Transverse colon (tissue), 4 donors: Measurements from ENCODE around the gene FIS1. TPM values are rescaled to one million over a fixed set of nuclear protein-coding genes. Genes with fewer than 3 reads are reported as not detected.

Experiments
- DNase-seq: peaks from one replicate; pipeline ENCODE4 v3.0.0-alpha.2; 2019
- H3K27ac ChIP-seq, 4 donors: fragments of 200-600 bp; sonication (generic); 2 replicates each; pipeline ENCODE4 v1.5.1; 2016 to 2018; ENCODE audit warnings: inconsistent platforms in 4 of 4
- H3K27me3 ChIP-seq: fragments of 200-600 bp; sonication (generic); 2 replicates; pipeline ENCODE4 v1.5.1; 2017; ENCODE audit warnings: inconsistent platforms
- H3K36me3 ChIP-seq, 4 donors: fragments of 200-600 bp; sonication (generic); 2 replicates each; pipeline ENCODE4 v1.5.1; 2017 to 2019; ENCODE audit warnings: inconsistent platforms in 4 of 4
- H3K4me1 ChIP-seq, 4 donors: fragments of 200-600 bp; sonication (generic); 2 replicates each; pipeline ENCODE4 v1.5.1; 2017 to 2020; ENCODE audit warnings: inconsistent platforms in 4 of 4
- H3K4me3 ChIP-seq, 4 donors: fragments of 200-600 bp; sonication (generic); 1 replicate in 1 of 4; 2 replicates in 3 of 4; pipeline versions ENCODE4 v1.5.1 to v1.6.1; 2017 to 2019; ENCODE audit warnings: inconsistent platforms in 4 of 4
- H3K9me3 ChIP-seq, 2 donors: fragments of 200-600 bp; sonication (generic); 2 replicates each; pipeline ENCODE4 v1.5.1; 2017 to 2019; ENCODE audit warnings: inconsistent platforms in 2 of 2
- EP300 ChIP-seq: sonication (generic); formaldehyde crosslinking; IDR thresholded peaks from one replicate; pipeline ENCODE4 v1.6.1; 2017; ENCODE audit warnings: antibody characterized with exemption, low read depth
- POLR2A ChIP-seq: fragments of 450-650 bp; IDR thresholded peaks from one replicate; pipeline ENCODE4 v1.6.1; 2016; ENCODE audit warnings: antibody characterized with exemption, mild to moderate bottlenecking, moderate library complexity
- POLR2AphosphoS5 ChIP-seq, 3 donors: sonication (generic); formaldehyde crosslinking; IDR thresholded peaks; one replicate each; pipeline ENCODE4 v1.6.1; 2016; ENCODE audit warnings: antibody characterized with exemption in 3 of 3
- WGBS, 2 donors: methylation state at CpG; one replicate each; pipeline ENCODE4 v1.1.5; 2018; ENCODE audit warnings: low coverage in 1 of 2; 5-methylcytosine and 5-hydroxymethylcytosine counted together
- in situ Hi-C, 4 donors: fragments of 200-750 bp; cut with MboI; loops; one replicate each; pipeline versions ENCODE4 v1.15.0 to v1.15.1; 2017; ENCODE audit warnings: low sequenced_read_pairs in 3 of 4, low pct_ligation_motif_present in 1 of 4, low pct_unique_long_range_greater_than_20kb in 1 of 4
- intact Hi-C: fragments of 100-400 bp; cut with DNase I; formaldehyde crosslinking; loops from one replicate; pipeline ENCODE4 v1.15.1; 2023; ENCODE audit warnings: low total_unique reads
- total RNA-seq, 4 donors: library from RNA; depleted of rRNA; stranded (reverse); fragments of >200 nt; gene quantifications; one replicate each; pipeline ENCODE4 v1.1.0, GENCODE V29; 2016
- TF ChIP-seq, protein P1 (sequence below), 5 experiments: fragments of 200-600 bp in 3 of 5; fragments of 450-650 bp in 2 of 5; sonication (generic) in 3 of 5; IDR thresholded peaks; 1 replicate in 2 of 5; 2 replicates in 3 of 5; pipeline ENCODE4 v1.5.1; 2016 to 2017; ENCODE audit warnings: antibody characterized with exemption in 5 of 5, inconsistent platforms in 3 of 5, mild to moderate bottlenecking in 2 of 5, moderate library complexity in 1 of 5

FIS1 gene
- total RNA-seq, 4 donors from 2014 or later, result 159 to 261 (median 187) TPM

DNA sequence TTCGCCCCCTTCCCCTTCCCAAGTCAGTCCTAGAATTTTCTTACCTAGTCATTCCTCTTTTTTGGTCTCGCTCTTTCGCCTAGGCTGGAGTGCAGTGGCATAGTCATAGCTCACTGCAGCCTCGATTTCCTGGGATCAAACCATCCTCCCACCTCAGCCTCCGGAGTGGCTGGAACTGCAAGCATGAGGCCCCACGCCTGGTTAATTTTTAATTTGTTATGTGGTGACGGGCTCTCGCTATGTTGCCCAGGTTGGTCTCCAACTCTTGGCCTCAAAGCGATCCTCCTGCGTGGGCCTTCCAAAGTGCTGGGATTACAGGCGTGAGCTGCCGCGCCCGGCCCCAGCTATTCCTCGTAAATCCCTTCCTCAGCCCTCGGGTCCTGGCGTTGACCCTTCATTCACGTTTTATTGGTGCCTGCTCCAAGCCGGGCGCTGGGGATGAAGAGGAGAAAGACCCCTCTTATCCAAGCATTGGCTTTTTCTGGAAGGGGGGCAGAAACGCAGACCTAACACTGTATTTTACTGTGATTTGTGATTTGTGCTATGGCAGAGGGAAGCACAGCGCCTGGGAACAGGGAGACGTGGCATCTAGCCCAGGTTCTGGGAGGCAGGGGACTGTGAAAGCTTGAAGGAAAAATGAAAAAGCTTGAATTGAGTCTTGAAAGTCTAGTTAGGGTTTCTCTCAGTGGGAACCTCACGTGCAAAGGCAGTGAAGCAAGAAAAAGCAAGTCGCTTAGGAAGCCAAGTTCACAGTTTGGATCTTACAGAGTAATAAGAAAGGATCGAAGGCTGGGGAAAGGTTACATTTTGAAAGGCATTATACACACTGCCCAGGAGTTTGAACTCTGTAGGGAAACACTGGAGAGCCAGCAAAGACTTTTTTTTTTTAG, 26.4 kb downstream of the FIS1 start:
- in situ Hi-C loops (no loop called here), intact Hi-C loops (no loop called here)
- no peaks in the 10 kb centered on the region for H3K9me3 ChIP-seq
- no peak for DNase-seq
- H3K4me1 ChIP-seq, result peaks cover 16 to 36% (median 27%) of the 10 kb centered on the region in 4 donors
- TF ChIP-seq, protein P1, sequence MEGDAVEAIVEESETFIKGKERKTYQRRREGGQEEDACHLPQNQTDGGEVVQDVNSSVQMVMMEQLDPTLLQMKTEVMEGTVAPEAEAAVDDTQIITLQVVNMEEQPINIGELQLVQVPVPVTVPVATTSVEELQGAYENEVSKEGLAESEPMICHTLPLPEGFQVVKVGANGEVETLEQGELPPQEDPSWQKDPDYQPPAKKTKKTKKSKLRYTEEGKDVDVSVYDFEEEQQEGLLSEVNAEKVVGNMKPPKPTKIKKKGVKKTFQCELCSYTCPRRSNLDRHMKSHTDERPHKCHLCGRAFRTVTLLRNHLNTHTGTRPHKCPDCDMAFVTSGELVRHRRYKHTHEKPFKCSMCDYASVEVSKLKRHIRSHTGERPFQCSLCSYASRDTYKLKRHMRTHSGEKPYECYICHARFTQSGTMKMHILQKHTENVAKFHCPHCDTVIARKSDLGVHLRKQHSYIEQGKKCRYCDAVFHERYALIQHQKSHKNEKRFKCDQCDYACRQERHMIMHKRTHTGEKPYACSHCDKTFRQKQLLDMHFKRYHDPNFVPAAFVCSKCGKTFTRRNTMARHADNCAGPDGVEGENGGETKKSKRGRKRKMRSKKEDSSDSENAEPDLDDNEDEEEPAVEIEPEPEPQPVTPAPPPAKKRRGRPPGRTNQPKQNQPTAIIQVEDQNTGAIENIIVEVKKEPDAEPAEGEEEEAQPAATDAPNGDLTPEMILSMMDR (IDR thresholded peaks at IDR 0.05), result no peak
- TF ChIP-seq POLR2A, result no peak
- H3K27me3 ChIP-seq, result no peaks in the 10 kb centered on the region
- H3K27ac ChIP-seq, result peak overlapping the region; percentile 90 to 97 (median 96)
- WGBS, 2 donors, result 6 to 13% methylated on average over 13 to 26 of the region's 26 CpGs
- H3K36me3 ChIP-seq, result peaks cover 0 to 11% (median 4%) of the 10 kb centered on the region in 4 donors
- H3K4me3 ChIP-seq, result peak overlapping the region; percentile 73 to 96 (median 78)

DNA sequence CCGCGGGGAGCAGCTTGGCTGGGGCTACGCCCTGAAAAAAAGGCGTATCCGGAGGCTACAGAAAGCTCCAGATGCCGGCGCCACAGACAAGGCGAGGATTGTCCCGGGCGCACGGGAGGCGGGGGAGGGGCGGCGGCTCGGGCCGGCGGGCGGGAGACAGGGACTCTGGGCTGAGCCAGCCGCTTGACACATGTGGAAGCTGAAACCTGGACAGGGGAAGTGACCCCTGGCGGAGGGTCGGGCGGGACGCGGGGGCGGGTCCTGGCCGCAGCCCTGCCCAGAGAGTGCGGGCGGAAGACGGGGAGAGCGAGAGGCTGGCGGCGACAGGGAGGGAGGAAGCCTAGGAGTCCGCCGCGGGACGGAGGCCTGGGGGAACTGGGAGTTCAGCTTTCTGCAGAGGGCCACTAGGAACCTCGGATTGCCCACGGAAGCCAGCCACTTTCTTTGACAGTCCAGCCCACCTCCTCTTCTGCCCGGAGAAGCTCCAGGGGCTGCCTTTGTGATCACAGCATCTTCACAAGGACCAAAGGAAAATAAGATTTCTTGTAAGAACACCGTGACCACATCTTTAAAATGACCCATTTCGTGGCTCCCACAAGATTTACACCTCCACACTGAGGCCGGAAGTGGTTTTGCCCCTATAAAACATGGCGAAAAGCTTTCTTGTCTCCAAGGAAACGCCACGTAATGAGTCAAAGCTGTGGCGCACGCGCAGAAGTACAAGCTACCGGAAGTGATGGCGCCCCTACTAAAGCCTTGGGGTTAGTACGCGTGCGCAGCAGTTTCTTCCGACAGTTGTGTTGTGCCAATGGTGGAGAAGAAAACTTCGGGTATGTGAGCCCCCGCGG, 27.3 kb downstream of the FIS1 start, which contains the start of the genes PLOD3 and ZNHIT1:
TSS of gene PLOD3 (minus strand) at position 194 of the 848 bp plus-strand sequence. CDS start 307 bp downstream, outside the sequence.
TSS of gene ZNHIT1 (plus strand) at position 778 of the 848 bp plus-strand sequence. CDS start at position 809, 31 bp downstream.
- H3K4me3 ChIP-seq, result peak within 1 kb of the TSS; percentile 73 to 96 (median 78)
- intact Hi-C loops (no loop called here), in situ Hi-C loops (no loop called here)
- TF ChIP-seq POLR2A, result peak; percentile 64
- TF ChIP-seq, protein P1 (IDR thresholded peaks at IDR 0.05), result peak in 3 of 5 experiments; percentile 11 to 36 (median 20)
- TF ChIP-seq POLR2AphosphoS5 (IDR thresholded peaks at IDR 0.05), result peak; percentile 33 to 71 (median 44)
- no peak for TF ChIP-seq EP300
- H3K27ac ChIP-seq, result peak within 1 kb of the TSS; percentile 90 to 97 (median 96)
- peaks cover 0 to 9% (median under 1%) of the 10 kb centered on the region in 4 donors for H3K36me3 ChIP-seq
- H3K4me1 ChIP-seq, result peaks cover 16 to 36% (median 27%) of the 10 kb centered on the region in 4 donors
- no peaks in the 10 kb centered on the region for H3K9me3 ChIP-seq
- 1 to 5% methylated on average over 3 to 57 of the region's 57 CpGs for WGBS, 2 donors
- no peaks in the 10 kb centered on the region for H3K27me3 ChIP-seq
- DNase-seq, result peak; percentile 98

GRCh38 chr7:101216860-101217387, 28.0 kb downstream of the FIS1 start:
- H3K4me3 ChIP-seq, result peak overlapping the region; percentile 73 to 96 (median 78)
- H3K9me3 ChIP-seq, result no peaks in the 10 kb centered on the region
- in situ Hi-C loops, result no loop called here
- no peak for DNase-seq
- intact Hi-C loops, result no loop called here
- H3K27ac ChIP-seq, result peak overlapping the region; percentile 90 to 97 (median 96)
- H3K36me3 ChIP-seq, result peaks cover 0 to 9% (median under 1%) of the 10 kb centered on the region in 4 donors
- WGBS, 2 donors, result 2% methylated on average over 15 of the region's 34 CpGs; no CpG with 5 or more reads in 1 of the 2 donors
- TF ChIP-seq POLR2A (no peak), POLR2AphosphoS5 (IDR thresholded peaks at IDR 0.05) (no peak), EP300 (no peak)
- TF ChIP-seq, protein P1 (IDR thresholded peaks at IDR 0.05), result no peak
- H3K27me3 ChIP-seq, result no peaks in the 10 kb centered on the region
- peaks cover 16 to 36% (median 27%) of the 10 kb centered on the region in 4 donors for H3K4me1 ChIP-seq
